Measurements from ENCODE around the gene USP28.
"Not testable (repeated sequence)": the region's sequence is repeated elsewhere in the genome, so short reads cannot be mapped to it uniquely, and the experiment has no call there.

USP28 gene

DNA sequence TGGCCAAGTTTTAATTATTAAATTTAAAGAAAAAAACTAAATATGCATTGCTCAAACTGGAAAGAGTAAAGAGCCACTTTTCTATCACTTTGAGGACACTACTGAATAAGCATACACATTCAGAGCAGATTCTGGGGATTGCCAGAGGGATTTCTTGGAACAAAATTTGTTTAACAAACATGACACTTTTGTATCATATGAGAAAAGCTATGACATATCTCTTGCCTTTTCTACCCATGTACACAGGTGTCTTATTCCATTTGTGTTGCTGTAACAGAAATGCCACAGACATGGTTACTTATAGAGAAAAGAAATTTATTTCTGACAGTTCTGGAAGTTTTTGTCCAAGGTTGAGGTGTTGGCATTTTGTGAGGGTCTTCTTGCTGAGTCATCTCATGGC, 13.5 kb upstream of the USP28 start:
- TF ChIP-seq, protein P1, sequence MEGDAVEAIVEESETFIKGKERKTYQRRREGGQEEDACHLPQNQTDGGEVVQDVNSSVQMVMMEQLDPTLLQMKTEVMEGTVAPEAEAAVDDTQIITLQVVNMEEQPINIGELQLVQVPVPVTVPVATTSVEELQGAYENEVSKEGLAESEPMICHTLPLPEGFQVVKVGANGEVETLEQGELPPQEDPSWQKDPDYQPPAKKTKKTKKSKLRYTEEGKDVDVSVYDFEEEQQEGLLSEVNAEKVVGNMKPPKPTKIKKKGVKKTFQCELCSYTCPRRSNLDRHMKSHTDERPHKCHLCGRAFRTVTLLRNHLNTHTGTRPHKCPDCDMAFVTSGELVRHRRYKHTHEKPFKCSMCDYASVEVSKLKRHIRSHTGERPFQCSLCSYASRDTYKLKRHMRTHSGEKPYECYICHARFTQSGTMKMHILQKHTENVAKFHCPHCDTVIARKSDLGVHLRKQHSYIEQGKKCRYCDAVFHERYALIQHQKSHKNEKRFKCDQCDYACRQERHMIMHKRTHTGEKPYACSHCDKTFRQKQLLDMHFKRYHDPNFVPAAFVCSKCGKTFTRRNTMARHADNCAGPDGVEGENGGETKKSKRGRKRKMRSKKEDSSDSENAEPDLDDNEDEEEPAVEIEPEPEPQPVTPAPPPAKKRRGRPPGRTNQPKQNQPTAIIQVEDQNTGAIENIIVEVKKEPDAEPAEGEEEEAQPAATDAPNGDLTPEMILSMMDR (IDR thresholded peaks at IDR 0.05; ENCODE audit: low read depth, low read length, missing control alignments) = no peak
- in situ Hi-C loops (cut with HindIII; ENCODE audit: low sequenced_read_pairs) = no loop called here
- H3K4me3 ChIP-seq (ENCODE audit: low read depth, low read length) = no peak overlapping the region
- no peak for DNase-seq (ENCODE audit: low read depth)

DNA sequence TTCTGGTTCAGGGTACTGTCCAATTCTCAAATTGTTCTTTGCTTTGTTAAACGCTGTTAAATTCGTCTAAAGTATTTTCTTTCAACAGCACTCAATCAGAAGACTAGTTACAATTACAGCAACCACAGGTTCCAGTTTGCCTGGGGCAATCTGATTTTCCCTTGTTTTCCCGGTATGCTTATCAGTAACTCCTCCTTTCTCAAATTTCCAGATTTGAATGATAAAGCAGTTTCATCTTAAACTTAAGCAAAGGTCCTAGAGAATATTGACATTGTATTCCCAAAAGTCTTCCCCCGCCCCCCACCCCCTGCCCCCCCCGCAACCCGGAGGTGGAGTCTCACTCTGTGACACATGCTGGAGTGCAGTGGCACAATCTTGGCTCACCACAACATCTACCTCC, 10.5 kb upstream of the USP28 start:
- in situ Hi-C loops (cut with HindIII; ENCODE audit: low sequenced_read_pairs) = no loop called here
- H3K4me3 ChIP-seq (ENCODE audit: low read depth, low read length) = no peak overlapping the region
- no peak for DNase-seq (ENCODE audit: low read depth)
- TF ChIP-seq, protein P1 (IDR thresholded peaks at IDR 0.05; ENCODE audit: low read depth, low read length, missing control alignments) = no peak

DNA sequence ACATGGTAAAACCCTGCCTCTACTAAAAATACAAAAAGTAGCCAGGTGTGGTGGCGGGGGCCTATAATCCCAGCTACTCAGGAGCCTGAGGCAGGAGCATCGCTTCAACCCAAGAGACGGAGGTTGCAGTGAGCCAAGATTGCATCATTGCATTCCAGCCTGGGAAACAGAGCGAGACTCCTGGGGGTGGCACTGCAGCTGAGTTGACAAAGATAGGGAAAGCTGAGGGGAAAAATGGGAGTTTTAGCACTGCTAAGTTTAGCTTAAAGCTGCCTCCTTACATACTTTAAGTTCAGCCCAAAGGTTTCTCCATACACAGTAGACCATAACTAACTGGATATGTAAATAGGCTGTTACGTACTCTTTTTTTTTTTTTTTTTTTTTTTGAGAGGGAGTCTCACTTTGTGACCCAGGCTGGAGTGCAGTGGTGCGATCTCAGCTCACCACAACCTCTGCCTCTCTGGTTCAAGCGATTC, 9.0 kb upstream of the USP28 start:
- H3K4me3 ChIP-seq (ENCODE audit: low read depth, low read length) = no peak overlapping the region
- no peak for DNase-seq (ENCODE audit: low read depth)
- in situ Hi-C loops (cut with HindIII; ENCODE audit: low sequenced_read_pairs) = no loop called here
- TF ChIP-seq, protein P1 (IDR thresholded peaks at IDR 0.05; ENCODE audit: low read depth, low read length, missing control alignments) = no peak

DNA sequence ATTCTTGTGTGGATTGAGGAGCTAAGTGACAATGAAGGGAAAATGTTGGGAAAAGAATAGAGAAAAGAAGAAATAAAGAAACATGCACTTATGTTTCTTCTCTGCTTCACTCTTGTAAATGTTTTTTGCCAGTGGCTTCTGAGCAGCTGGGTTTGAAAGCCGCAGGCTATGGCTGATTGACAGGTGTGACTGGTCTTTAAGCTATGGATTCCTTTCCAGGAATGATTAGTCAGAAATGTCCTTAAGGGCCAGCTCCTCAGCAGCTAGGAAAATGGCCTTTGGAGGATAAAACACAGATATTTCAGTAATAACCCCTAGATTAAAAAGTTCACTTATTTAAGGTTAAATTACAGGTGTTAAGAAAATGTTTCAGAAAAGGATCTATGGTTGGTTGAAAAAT, 6.5 kb upstream of the USP28 start:
- DNase-seq (ENCODE audit: low read depth) = no peak
- H3K4me3 ChIP-seq (ENCODE audit: low read depth, low read length) = no peak overlapping the region
- in situ Hi-C loops (cut with HindIII; ENCODE audit: low sequenced_read_pairs) = no loop called here
- TF ChIP-seq, protein P1 (IDR thresholded peaks at IDR 0.05; ENCODE audit: low read depth, low read length, missing control alignments) = no peak

DNA sequence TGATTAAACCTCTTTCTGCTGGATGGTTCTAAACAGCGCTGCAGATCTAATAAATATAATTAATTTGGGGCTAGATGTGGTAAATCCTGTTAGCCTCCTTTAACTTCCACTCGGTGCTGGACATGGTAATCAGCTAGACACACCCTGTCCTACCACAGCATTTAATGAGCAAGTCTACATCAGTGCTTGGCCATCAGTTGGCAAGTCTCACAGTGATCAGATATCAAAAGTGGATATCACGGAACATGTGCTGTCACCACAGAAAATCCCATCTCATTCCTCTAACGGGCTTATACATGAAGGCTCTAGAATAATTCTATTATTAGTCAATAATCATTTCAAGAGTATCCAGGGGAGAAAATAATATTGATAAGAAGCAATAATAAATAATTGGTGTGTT, 5.6 kb upstream of the USP28 start:
- H3K4me3 ChIP-seq (ENCODE audit: low read depth, low read length) = no peak overlapping the region
- in situ Hi-C loops (cut with HindIII; ENCODE audit: low sequenced_read_pairs) = no loop called here
- DNase-seq (ENCODE audit: low read depth) = no peak
- TF ChIP-seq, protein P1 (IDR thresholded peaks at IDR 0.05; ENCODE audit: low read depth, low read length, missing control alignments) = no peak

DNA sequence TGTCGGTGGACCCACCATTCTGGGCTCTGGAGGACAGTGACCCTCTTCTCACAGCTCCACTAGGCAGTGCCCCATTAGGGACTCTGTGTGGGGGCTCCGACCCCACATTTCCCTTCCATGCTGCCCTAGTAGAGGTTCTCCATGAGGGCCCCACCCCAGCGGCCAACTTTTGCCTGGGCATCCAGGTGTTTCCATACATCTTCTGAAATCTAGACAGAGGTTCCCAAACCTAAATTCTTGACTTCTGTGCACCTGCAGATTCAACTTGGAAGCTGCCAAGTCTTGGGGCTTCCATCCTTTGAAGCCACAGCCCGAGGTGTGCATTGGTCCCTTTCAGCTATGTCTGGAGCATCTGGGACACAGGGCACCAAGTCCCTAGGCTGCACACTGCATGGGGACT, 4.1 kb upstream of the USP28 start:
- in situ Hi-C loops (cut with HindIII; ENCODE audit: low sequenced_read_pairs); DNase-seq (ENCODE audit: low read depth); H3K4me3 ChIP-seq (ENCODE audit: low read depth, low read length): not testable (repeated sequence)

DNA sequence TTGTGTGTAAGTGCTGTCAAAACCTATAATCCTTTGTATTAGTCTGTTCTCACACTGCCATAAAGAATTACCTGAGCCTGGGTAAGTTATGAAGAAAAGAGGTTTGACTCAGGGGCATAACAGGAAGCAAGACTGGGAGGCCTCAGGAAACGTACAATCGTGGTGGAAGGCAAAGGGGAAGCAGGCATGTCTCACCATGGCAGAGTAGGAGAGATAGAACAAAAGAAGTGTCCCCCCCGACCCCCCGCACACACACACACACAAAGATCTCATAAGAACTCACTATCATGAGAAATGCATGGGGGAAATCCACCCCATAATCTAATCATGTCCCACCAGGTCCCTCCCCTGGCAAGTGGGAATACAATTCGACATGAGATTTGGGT, 2.3 kb upstream of the USP28 start:
- no peak for DNase-seq (ENCODE audit: low read depth)
- TF ChIP-seq, protein P1 (IDR thresholded peaks at IDR 0.05; ENCODE audit: low read depth, low read length, missing control alignments) = no peak
- in situ Hi-C loops (cut with HindIII; ENCODE audit: low sequenced_read_pairs) = no loop called here
- H3K4me3 ChIP-seq (ENCODE audit: low read depth, low read length) = no peak overlapping the region

All from astrocyte of the cerebellum (primary cell).